HepG2 (cell line): ENCODE results near the gene BAIAP2L1. TPM values are rescaled to one million over a fixed set of nuclear protein-coding genes. Genes with fewer than 3 reads are reported as not detected.

ENCODE experiments used
- CCAR2 ChIP-seq: fragments of 200-400 bp; formaldehyde crosslinking; optimal IDR thresholded peaks from 2 replicates; pipeline ENCODE3; 2018; ENCODE audit warnings: low read depth, mild to moderate bottlenecking, low read length, moderate library complexity
- EHMT2 ChIP-seq: fragments of 200-600 bp; sonication (generic); IDR thresholded peaks from 2 replicates; pipeline ENCODE4 v1.7.0; 2017; ENCODE audit warnings: antibody characterized with exemption, low read depth, low read length, borderline replicate concordance
- GATA4 ChIP-seq: sonication (generic); IDR thresholded peaks from 2 replicates; pipeline ENCODE4 v1.6.1; 2016; ENCODE audit warnings: antibody characterized with exemption, low read depth, borderline replicate concordance
- GATAD1 ChIP-seq: IDR thresholded peaks from 2 replicates; pipeline ENCODE4 v1.6.1; 2016; ENCODE audit warnings: missing genetic modification reagents, missing compliant biosample characterization
- MTA1 ChIP-seq: sonication (generic); formaldehyde crosslinking; IDR thresholded peaks from 2 replicates; pipeline ENCODE4 v1.4.0; 2020; ENCODE audit warnings: missing genetic modification reagents, mild to moderate bottlenecking, borderline replicate concordance
- MTF2 ChIP-seq: sonication (generic); formaldehyde crosslinking; IDR thresholded peaks from 2 replicates; pipeline ENCODE4 v1.5.0; 2020; ENCODE audit warnings: missing genetic modification reagents, borderline replicate concordance
- NFE2 ChIP-seq: sonication (generic); formaldehyde crosslinking; IDR thresholded peaks from 2 replicates; pipeline ENCODE4 v1.4.0; 2020; ENCODE audit warnings: missing genetic modification reagents
- NKX3-1 ChIP-seq: sonication (generic); formaldehyde crosslinking; IDR thresholded peaks from 2 replicates; pipeline ENCODE4 v1.5.0; 2020; ENCODE audit warnings: missing genetic modification reagents
- RBM22 ChIP-seq: fragments of 200-400 bp; formaldehyde crosslinking; optimal IDR thresholded peaks from 2 replicates; pipeline ENCODE3; 2017; ENCODE audit warnings: mild to moderate bottlenecking, low read length, moderate library complexity
- SIX4 ChIP-seq: sonication (generic); formaldehyde crosslinking; IDR thresholded peaks from 2 replicates; pipeline ENCODE4 v1.4.0; 2020; ENCODE audit warnings: missing genetic modification reagents
- SOX6 ChIP-seq, 2 experiments: fragments of 450-650 bp in 1 of 2; sonication (generic) in 1 of 2; formaldehyde crosslinking in 1 of 2; IDR thresholded peaks; 2 replicates each; pipeline versions ENCODE4 v1.4.0 to v1.6.1; 2017 to 2020; ENCODE audit warnings: antibody characterized with exemption in 1 of 2, mild to moderate bottlenecking in 1 of 2, missing genetic modification reagents in 1 of 2
- SSRP1 ChIP-seq: IDR thresholded peaks from 2 replicates; pipeline ENCODE4 v1.6.1; 2016; ENCODE audit warnings: control low read depth
- TEAD3 ChIP-seq: optimal IDR thresholded peaks from 2 replicates; pipeline ENCODE3; 2016; ENCODE audit warnings: borderline replicate concordance
- ZBTB7A ChIP-seq: sonication (generic); formaldehyde crosslinking; IDR thresholded peaks from 2 replicates; pipeline ENCODE4 v1.8.0; 2022; ENCODE audit warnings: mild to moderate bottlenecking, missing genetic modification reagents
- ZFP36L1 ChIP-seq: sonication (generic); formaldehyde crosslinking; IDR thresholded peaks from 2 replicates; pipeline ENCODE4 v1.8.0; 2022; ENCODE audit warnings: mild to moderate bottlenecking, missing genetic modification reagents, moderate library complexity
- ZNF678 ChIP-seq: sonication (generic); formaldehyde crosslinking; IDR thresholded peaks from 2 replicates; pipeline ENCODE4 v1.4.0; 2020; ENCODE audit warnings: mild to moderate bottlenecking, missing genetic modification reagents
- ZNF720 ChIP-seq: sonication (generic); formaldehyde crosslinking; IDR thresholded peaks from 2 replicates; pipeline ENCODE4 v1.4.0; 2020; ENCODE audit warnings: missing genetic modification reagents
- ZNF749 ChIP-seq: sonication (generic); formaldehyde crosslinking; IDR thresholded peaks from 2 replicates; pipeline ENCODE4 v1.8.0; 2022; ENCODE audit warnings: mild to moderate bottlenecking, missing genetic modification reagents, moderate library complexity, borderline replicate concordance
- polyA plus RNA-seq, 8 experiments: library from polyadenylated mRNA; depleted of rRNA in 3 of 8; stranded (reverse) in 7 of 8; unstranded in 1 of 8; fragments of >200 nt; fragmentation: Illumina TruSeq in 4 of 8; extraction: Trizol in 4 of 8; gene quantifications; 2 replicates each; pipeline versions ENCODE4 v1.2.1 to v1.2.3, GENCODE V29; 2011 to 2016; ENCODE audit warnings: low read depth in 4 of 8, missing spikeins in 1 of 8, mixed read lengths in 1 of 8; ENCODE audit not compliant: insufficient read depth in 1 of 8
- total RNA-seq, 5 experiments: library from RNA; depleted of rRNA; stranded (reverse); fragments of >200 nt; fragmentation: Illumina TruSeq; extraction: Trizol; gene quantifications; 2 replicates each; pipeline ENCODE4 v1.2.3, GENCODE V29; 2016; ENCODE audit warnings: low read depth in 1 of 5
- TF ChIP-seq, protein P1 (sequence below): sonication (generic); formaldehyde crosslinking; IDR thresholded peaks from 2 replicates; pipeline ENCODE4 v1.4.0; 2020; ENCODE audit warnings: missing genetic modification reagents
- TF ChIP-seq, protein P2 (sequence below): sonication (generic); formaldehyde crosslinking; IDR thresholded peaks from 2 replicates; pipeline ENCODE4 v1.4.0; 2020; ENCODE audit warnings: mild to moderate bottlenecking, missing genetic modification reagents
- TF ChIP-seq, protein P3 (sequence below): sonication (generic); formaldehyde crosslinking; IDR thresholded peaks from 2 replicates; pipeline ENCODE4 v1.9.0; 2022; ENCODE audit warnings: low read depth, missing genetic modification reagents
- TF ChIP-seq, protein P4 (sequence below): IDR thresholded peaks from 2 replicates; pipeline ENCODE4 v1.6.1; 2016; ENCODE audit warnings: mild to moderate bottlenecking
- TF ChIP-seq, protein P5 (sequence below): sonication (generic); formaldehyde crosslinking; IDR thresholded peaks from 2 replicates; pipeline ENCODE4 v1.4.0; 2020; ENCODE audit warnings: mild to moderate bottlenecking, missing genetic modification reagents

The BAIAP2L1 gene
- total and polyA plus RNA-seq, 2 of the 13 experiments (the other 11 are each of a cell fraction or from before 2014, with no cell fraction given): 13.0 to 21.5 TPM

DNA sequence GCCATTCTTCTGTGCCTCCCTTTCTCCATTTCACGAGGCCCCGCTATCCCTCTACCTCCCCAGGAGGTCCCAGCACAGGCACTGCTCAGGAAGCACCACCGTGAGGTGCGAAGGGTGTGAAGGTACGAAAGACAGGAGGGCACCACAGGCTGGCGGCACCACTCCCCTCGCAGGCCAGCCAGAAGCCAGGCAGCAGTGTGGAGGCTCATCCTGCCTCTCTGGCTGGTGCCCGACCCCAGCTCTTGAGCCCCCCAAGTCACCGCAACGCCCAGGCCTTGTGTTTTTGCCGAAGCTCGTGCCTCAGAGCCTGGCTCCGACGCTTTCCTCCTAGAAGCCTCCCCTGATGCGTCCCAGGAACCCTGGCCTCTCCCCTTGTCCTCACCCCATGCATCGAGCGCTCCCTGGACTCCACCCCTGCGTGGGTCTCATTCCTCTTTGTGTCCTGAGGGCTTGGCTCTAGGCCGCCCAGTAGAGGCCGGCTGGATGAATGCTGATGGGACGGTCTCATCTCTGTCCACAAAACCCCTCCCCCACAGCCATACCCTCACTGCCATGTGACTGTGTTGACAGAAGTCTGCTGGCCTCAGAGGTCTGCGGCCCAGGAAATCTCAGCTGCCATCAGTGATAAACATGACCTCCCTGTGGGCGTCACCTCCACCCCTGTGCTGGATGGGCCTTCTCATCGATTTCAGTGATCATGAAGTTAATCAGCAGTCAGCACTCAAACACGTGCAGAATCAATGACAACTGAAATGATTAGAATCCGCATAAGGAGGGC, 100.1 kb downstream of the BAIAP2L1 start (continued):
- TF ChIP-seq, protein P1, sequence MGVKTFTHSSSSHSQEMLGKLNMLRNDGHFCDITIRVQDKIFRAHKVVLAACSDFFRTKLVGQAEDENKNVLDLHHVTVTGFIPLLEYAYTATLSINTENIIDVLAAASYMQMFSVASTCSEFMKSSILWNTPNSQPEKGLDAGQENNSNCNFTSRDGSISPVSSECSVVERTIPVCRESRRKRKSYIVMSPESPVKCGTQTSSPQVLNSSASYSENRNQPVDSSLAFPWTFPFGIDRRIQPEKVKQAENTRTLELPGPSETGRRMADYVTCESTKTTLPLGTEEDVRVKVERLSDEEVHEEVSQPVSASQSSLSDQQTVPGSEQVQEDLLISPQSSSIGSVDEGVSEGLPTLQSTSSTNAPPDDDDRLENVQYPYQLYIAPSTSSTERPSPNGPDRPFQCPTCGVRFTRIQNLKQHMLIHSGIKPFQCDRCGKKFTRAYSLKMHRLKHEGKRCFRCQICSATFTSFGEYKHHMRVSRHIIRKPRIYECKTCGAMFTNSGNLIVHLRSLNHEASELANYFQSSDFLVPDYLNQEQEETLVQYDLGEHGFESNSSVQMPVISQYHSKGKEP (CRISPR knock-in tag): no peak
- TF ChIP-seq MTF2 (CRISPR knock-in tag) (no peak), CCAR2 (no peak), NFE2 (CRISPR knock-in tag) (no peak), GATA4 (no peak), ZNF720 (CRISPR knock-in tag) (no peak), EHMT2 (no peak), ZFP36L1 (no peak), MTA1 (peak; percentile 71; the same call in 1 of the 2 replicates), GATAD1 (CRISPR knock-in tag) (peak; percentile 36; the same call in 1 of the 2 replicates), ZNF749 (CRISPR knock-in tag) (no peak), SIX4 (CRISPR knock-in tag) (no peak), NKX3-1 (no peak), ZNF678 (CRISPR knock-in tag) (no peak), ZBTB7A (CRISPR knock-in tag) (no peak), SOX6 (IDR thresholded peaks at IDR 0.05) (no peak), SOX6 (CRISPR knock-in tag; IDR thresholded peaks at IDR 0.05) (peak; percentile 85), SSRP1 (CRISPR knock-in tag) (no peak), TEAD3 (CRISPR knock-in tag) (peak; percentile 80), RBM22 (no peak)
- TF ChIP-seq, protein P2, sequence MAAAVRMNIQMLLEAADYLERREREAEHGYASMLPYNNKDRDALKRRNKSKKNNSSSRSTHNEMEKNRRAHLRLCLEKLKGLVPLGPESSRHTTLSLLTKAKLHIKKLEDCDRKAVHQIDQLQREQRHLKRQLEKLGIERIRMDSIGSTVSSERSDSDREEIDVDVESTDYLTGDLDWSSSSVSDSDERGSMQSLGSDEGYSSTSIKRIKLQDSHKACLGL (CRISPR knock-in tag): no peak
- TF ChIP-seq, protein P3, sequence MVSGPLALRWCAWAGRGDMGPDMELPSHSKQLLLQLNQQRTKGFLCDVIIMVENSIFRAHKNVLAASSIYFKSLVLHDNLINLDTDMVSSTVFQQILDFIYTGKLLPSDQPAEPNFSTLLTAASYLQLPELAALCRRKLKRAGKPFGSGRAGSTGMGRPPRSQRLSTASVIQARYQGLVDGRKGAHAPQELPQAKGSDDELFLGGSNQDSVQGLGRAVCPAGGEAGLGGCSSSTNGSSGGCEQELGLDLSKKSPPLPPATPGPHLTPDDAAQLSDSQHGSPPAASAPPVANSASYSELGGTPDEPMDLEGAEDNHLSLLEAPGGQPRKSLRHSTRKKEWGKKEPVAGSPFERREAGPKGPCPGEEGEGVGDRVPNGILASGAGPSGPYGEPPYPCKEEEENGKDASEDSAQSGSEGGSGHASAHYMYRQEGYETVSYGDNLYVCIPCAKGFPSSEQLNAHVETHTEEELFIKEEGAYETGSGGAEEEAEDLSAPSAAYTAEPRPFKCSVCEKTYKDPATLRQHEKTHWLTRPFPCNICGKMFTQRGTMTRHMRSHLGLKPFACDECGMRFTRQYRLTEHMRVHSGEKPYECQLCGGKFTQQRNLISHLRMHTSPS (CRISPR knock-in tag): no peak
- TF ChIP-seq, protein P4, sequence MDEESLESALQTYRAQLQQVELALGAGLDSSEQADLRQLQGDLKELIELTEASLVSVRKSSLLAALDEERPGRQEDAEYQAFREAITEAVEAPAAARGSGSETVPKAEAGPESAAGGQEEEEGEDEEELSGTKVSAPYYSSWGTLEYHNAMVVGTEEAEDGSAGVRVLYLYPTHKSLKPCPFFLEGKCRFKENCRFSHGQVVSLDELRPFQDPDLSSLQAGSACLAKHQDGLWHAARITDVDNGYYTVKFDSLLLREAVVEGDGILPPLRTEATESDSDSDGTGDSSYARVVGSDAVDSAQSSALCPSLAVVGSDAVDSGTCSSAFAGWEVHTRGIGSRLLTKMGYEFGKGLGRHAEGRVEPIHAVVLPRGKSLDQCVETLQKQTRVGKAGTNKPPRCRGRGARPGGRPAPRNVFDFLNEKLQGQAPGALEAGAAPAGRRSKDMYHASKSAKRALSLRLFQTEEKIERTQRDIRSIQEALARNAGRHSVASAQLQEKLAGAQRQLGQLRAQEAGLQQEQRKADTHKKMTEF (CRISPR knock-in tag): peak; percentile 84
- TF ChIP-seq, protein P5, sequence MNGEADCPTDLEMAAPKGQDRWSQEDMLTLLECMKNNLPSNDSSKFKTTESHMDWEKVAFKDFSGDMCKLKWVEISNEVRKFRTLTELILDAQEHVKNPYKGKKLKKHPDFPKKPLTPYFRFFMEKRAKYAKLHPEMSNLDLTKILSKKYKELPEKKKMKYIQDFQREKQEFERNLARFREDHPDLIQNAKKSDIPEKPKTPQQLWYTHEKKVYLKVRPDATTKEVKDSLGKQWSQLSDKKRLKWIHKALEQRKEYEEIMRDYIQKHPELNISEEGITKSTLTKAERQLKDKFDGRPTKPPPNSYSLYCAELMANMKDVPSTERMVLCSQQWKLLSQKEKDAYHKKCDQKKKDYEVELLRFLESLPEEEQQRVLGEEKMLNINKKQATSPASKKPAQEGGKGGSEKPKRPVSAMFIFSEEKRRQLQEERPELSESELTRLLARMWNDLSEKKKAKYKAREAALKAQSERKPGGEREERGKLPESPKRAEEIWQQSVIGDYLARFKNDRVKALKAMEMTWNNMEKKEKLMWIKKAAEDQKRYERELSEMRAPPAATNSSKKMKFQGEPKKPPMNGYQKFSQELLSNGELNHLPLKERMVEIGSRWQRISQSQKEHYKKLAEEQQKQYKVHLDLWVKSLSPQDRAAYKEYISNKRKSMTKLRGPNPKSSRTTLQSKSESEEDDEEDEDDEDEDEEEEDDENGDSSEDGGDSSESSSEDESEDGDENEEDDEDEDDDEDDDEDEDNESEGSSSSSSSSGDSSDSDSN (CRISPR knock-in tag): 0 out of 2 replicates have a peak, but pooled peaks have one; percentile 19
